ENCODE data around the gene HSD17B14.
"Not testable (repeated sequence)": the region's sequence is repeated elsewhere in the genome, so short reads cannot be mapped to it uniquely, and the experiment has no call there.

Gene HSD17B14

GRCh38 chr19:48836089-48837017 lies at the start of gene HSD17B14:
TSS of gene HSD17B14 (minus strand) at chr19:48836491. CDS start at chr19:48836411, 80 bp downstream.
- no peak for DNase-seq

- no peak for DNase-seq
Measured at GRCh38 chr19:48883726-48884125, 47.4 kb upstream of the HSD17B14 start.

- DNase-seq, result no peak
Measured at GRCh38 chr19:48881741-48882657, 45.7 kb upstream of the HSD17B14 start.

GRCh38 chr19:48879696-48880095 lies 43.4 kb upstream of the HSD17B14 start:
- DNase-seq, result not testable (repeated sequence)

GRCh38 chr19:48879025-48879637 lies 42.8 kb upstream of the HSD17B14 start:
- no peak for DNase-seq

- DNase-seq, result no peak
Measured at GRCh38 chr19:48878196-48879024, 42.1 kb upstream of the HSD17B14 start.

- no peak for DNase-seq
Measured at GRCh38 chr19:48877855-48878195, 41.5 kb upstream of the HSD17B14 start.

GRCh38 chr19:48876043-48876981 lies 40.0 kb upstream of the HSD17B14 start:
- DNase-seq, result peak; percentile 48 to 54

- DNase-seq, result no peak
Measured at GRCh38 chr19:48874303-48875135, 38.2 kb upstream of the HSD17B14 start.

- DNase-seq, result no peak
Measured at GRCh38 chr19:48873476-48874302, 37.4 kb upstream of the HSD17B14 start.

- peak; percentile 74 to 77 for DNase-seq
Measured at GRCh38 chr19:48872884-48873475, 36.7 kb upstream of the HSD17B14 start.

GRCh38 chr19:48872182-48872883 lies 36.0 kb upstream of the HSD17B14 start, which contains the start of gene PPP1R15A:
TSS of gene PPP1R15A (plus strand) at chr19:48872421. CDS start at chr19:48873234, 813 bp downstream.
- DNase-seq, result peak; percentile 95 to 100

GRCh38 chr19:48871471-48872181 lies 35.3 kb upstream of the HSD17B14 start:
- not testable (repeated sequence) for DNase-seq

- DNase-seq, result no peak
Measured at GRCh38 chr19:48870048-48870447, 33.8 kb upstream of the HSD17B14 start.

- no peak for DNase-seq
Measured at GRCh38 chr19:48868114-48868886, 32.0 kb upstream of the HSD17B14 start, which contains the start of gene PLEKHA4. TSS of gene PLEKHA4 (minus strand) at chr19:48868617. CDS start at chr19:48867620, 997 bp downstream.

GRCh38 chr19:48867746-48868113 lies 31.4 kb upstream of the HSD17B14 start:
- DNase-seq, result no peak
